Activated naive CD4-positive, alpha-beta T cell treated with anti-CD3 and anti-CD28 coated beads for 36 hours (primary cell): ENCODE data around the gene KPNA2. TPM values are rescaled to one million over a fixed set of nuclear protein-coding genes. Genes with fewer than 3 reads are reported as not detected.
"Not testable (repeated sequence)": the region's sequence is repeated elsewhere in the genome, so short reads cannot be mapped to it uniquely, and the experiment has no call there.

Source experiments
- CTCF ChIA-PET: fragments of 350-600 bp; sonication (Branson Sonifier 250); formaldehyde crosslinking; loops from one replicate; lab custom pipeline; 2021; ENCODE audit warnings: antibody characterized with exemption; lab: Charles Lee
- DNase-seq: peaks from one replicate; pipeline ENCODE4 v3.0.0-alpha.2; 2020
- H3K27ac Mint-ChIP-seq: one replicate; pipeline ENCODE4 v1.8.0; 2021; ENCODE audit warnings: mild to moderate bottlenecking, mixed read lengths
- H3K27me3 Mint-ChIP-seq: one replicate; pipeline ENCODE4 v1.8.0; 2021; ENCODE audit warnings: low read depth, mixed read lengths
- H3K36me3 Mint-ChIP-seq: one replicate; pipeline ENCODE4 v1.8.0; 2021; ENCODE audit warnings: low read depth, mixed read lengths
- H3K4me1 Mint-ChIP-seq: one replicate; pipeline ENCODE4 v1.8.0; 2021; ENCODE audit warnings: low read depth, mixed read lengths
- H3K4me3 Mint-ChIP-seq: one replicate; pipeline ENCODE4 v1.8.0; 2021; ENCODE audit warnings: mild to moderate bottlenecking, moderate library complexity, mixed read lengths
- H3K9me3 Mint-ChIP-seq: one replicate; pipeline ENCODE4 v1.8.0; 2021; ENCODE audit warnings: mixed read lengths
- intact Hi-C: fragments of 100-400 bp; cut with micrococcal nuclease; formaldehyde crosslinking; loops from one replicate; pipeline ENCODE4 v1.15.1; 2023
- total RNA-seq, 2 experiments: library from RNA; stranded (reverse); gene quantifications; one replicate each; pipeline ENCODE4 v1.2.3, GENCODE V29; 2021

Gene KPNA2
- total RNA-seq: 100 to 1,000 TPM; 186 to 203 TPM

- peak; percentile 94 for DNase-seq
- intact Hi-C loops: loop anchor here (1.0 to 5.0 kb wide), 10 partner anchors 15 to 477 kb away; partner anchors contain the start of genes AMZ2, BPTF, NOL11 and PRKAR1A
- CTCF ChIA-PET: interaction anchor here (0.6 to 2.0 kb wide), 3 partner anchors 16 to 22 kb away, joined by 4 to 8 read pairs (median 6); no protein-coding TSS in a partner anchor
- Mint-ChIP-seq H3K27me3 (no peaks in the 10 kb centered on the region), H3K4me1 (peaks cover 19% of the 10 kb centered on the region), H3K4me3 (peak within 1 kb of the TSS; percentile 94), H3K27ac (peak within 1 kb of the TSS; percentile 96), H3K9me3 (no peaks in the 10 kb centered on the region), H3K36me3 (peaks cover 30% of the 10 kb centered on the region)
These were observed at the start of gene KPNA2 for GRCh38 chr17:68035523-68036303. KPNA2 (plus strand) TSS chr17:68035735; CDS start chr17:68037133, 1,398 bp downstream.

- H3K36me3 Mint-ChIP-seq: no peaks in the 10 kb centered on the region
- CTCF ChIA-PET: no interaction called here
- peaks cover 20% of the 10 kb centered on the region for H3K4me1 Mint-ChIP-seq
- intact Hi-C loops: loop anchor here (10.0 kb wide), 2 partner anchors 166 to 616 kb away; partner anchors contain the start of genes BPTF and PITPNC1
- H3K27me3 Mint-ChIP-seq: peaks cover 8% of the 10 kb centered on the region
- no peak for DNase-seq
- H3K4me3 Mint-ChIP-seq: no peak overlapping the region
- no peaks in the 10 kb centered on the region for H3K9me3 Mint-ChIP-seq
- no peak overlapping the region for H3K27ac Mint-ChIP-seq
These were observed 44.6 kb upstream of the KPNA2 start for GRCh38 chr17:67990909-67991308.

- CTCF ChIA-PET: no interaction called here
- H3K36me3 Mint-ChIP-seq: no peaks in the 10 kb centered on the region
- peaks cover 15% of the 10 kb centered on the region for H3K27me3 Mint-ChIP-seq
These were observed 42.9 kb upstream of the KPNA2 start for GRCh38 chr17:67992548-67993152.

GRCh38 chr17:67993153-67993997 lies 42.2 kb upstream of the KPNA2 start:
- CTCF ChIA-PET: interaction anchor here (1.6 kb wide), 1 partner anchor 29 kb away, joined by 3 read pairs; no protein-coding TSS in a partner anchor
- no peaks in the 10 kb centered on the region for H3K36me3 Mint-ChIP-seq
- no peaks in the 10 kb centered on the region for H3K9me3 Mint-ChIP-seq
- DNase-seq: peak; percentile 72
- intact Hi-C loops: loop anchor here (1.0 to 10.0 kb wide), 3 partner anchors 27 to 619 kb away; partner anchors contain the start of genes BPTF and PITPNC1
- H3K27ac Mint-ChIP-seq: peak overlapping the region; percentile 78
- peaks cover 29% of the 10 kb centered on the region for H3K4me1 Mint-ChIP-seq
- H3K27me3 Mint-ChIP-seq: peaks cover 16% of the 10 kb centered on the region
- H3K4me3 Mint-ChIP-seq: peak overlapping the region; percentile 83

More at GRCh38 chr17:67992548-67993152, 42.9 kb upstream of the KPNA2 start:
- Mint-ChIP-seq H3K4me3 (peak overlapping the region; percentile 83), H3K9me3 (no peaks in the 10 kb centered on the region), H3K4me1 (peaks cover 28% of the 10 kb centered on the region), H3K27ac (peak overlapping the region; percentile 71)
- intact Hi-C loops: loop anchor here (1.0 to 10.0 kb wide), 3 partner anchors 28 to 618 kb away; partner anchors contain the start of genes BPTF and PITPNC1
- no peak for DNase-seq

GRCh38 chr17:67993998-67994361 lies 41.6 kb upstream of the KPNA2 start:
- intact Hi-C loops: loop anchor here (1.0 to 10.0 kb wide), 5 partner anchors 26 to 1333 kb away; partner anchors contain the start of genes ABCA5, BPTF, KPNA2 and PITPNC1
- peaks cover 17% of the 10 kb centered on the region for H3K27me3 Mint-ChIP-seq
- H3K27ac Mint-ChIP-seq: peak overlapping the region; percentile 78
- no peaks in the 10 kb centered on the region for H3K36me3 Mint-ChIP-seq
- no peak for DNase-seq
- CTCF ChIA-PET: interaction anchor here (1.4 to 1.6 kb wide), 2 partner anchors 26 to 29 kb away, joined by 3 to 5 read pairs; no protein-coding TSS in a partner anchor
- H3K4me1 Mint-ChIP-seq: peaks cover 30% of the 10 kb centered on the region
- H3K9me3 Mint-ChIP-seq: no peaks in the 10 kb centered on the region
- peak overlapping the region; percentile 78 for H3K4me3 Mint-ChIP-seq

- no peak overlapping the region for H3K27ac Mint-ChIP-seq
These were observed 40.5 kb upstream of the KPNA2 start for GRCh38 chr17:67994817-67995569.

GRCh38 chr17:67995570-67996263 lies 39.8 kb upstream of the KPNA2 start:
- CTCF ChIA-PET: interaction anchor here (1.0 to 1.4 kb wide), 5 partner anchors 13 to 24 kb away, joined by 3 to 5 read pairs (median 4); no protein-coding TSS in a partner anchor
- Mint-ChIP-seq H3K36me3 (no peaks in the 10 kb centered on the region), H3K4me1 (peaks cover 30% of the 10 kb centered on the region), H3K4me3 (peak overlapping the region; percentile 78), H3K27me3 (peaks cover 17% of the 10 kb centered on the region), H3K27ac (no peak overlapping the region), H3K9me3 (no peaks in the 10 kb centered on the region)
- intact Hi-C loops: loop anchor here (2.0 to 10.0 kb wide), 3 partner anchors 171 to 1331 kb away; partner anchors contain the start of genes ABCA5, BPTF and PITPNC1
- peak; percentile 26 for DNase-seq

More at GRCh38 chr17:67994817-67995569, 40.5 kb upstream of the KPNA2 start:
- DNase-seq: no peak
- Mint-ChIP-seq H3K27me3 (peaks cover 17% of the 10 kb centered on the region), H3K9me3 (no peaks in the 10 kb centered on the region), H3K4me3 (peak overlapping the region; percentile 78), H3K36me3 (no peaks in the 10 kb centered on the region), H3K4me1 (peaks cover 30% of the 10 kb centered on the region)
- CTCF ChIA-PET: interaction anchor here (0.5 to 1.6 kb wide), 5 partner anchors 17 to 254 kb away, joined by 3 to 5 read pairs (median 5); no protein-coding TSS in a partner anchor
- intact Hi-C loops: loop anchor here (1.0 to 10.0 kb wide), 4 partner anchors 40 to 1332 kb away; partner anchors contain the start of genes ABCA5, BPTF, KPNA2 and PITPNC1

GRCh38 chr17:67996301-67997171 lies 39.0 kb upstream of the KPNA2 start, which contains the start of gene C17orf58:
C17orf58 (minus strand) TSS chr17:67996469; CDS start chr17:67996198, 271 bp downstream.
- Mint-ChIP-seq H3K4me1 (peaks cover 30% of the 10 kb centered on the region), H3K4me3 (peak within 1 kb of the TSS; percentile 78), H3K27me3 (peaks cover 17% of the 10 kb centered on the region)
- CTCF ChIA-PET: interaction anchor here (0.7 to 1.3 kb wide), 4 partner anchors 12 to 331 kb away, joined by 3 to 4 read pairs (median 4); no protein-coding TSS in a partner anchor
- not testable (repeated sequence) for H3K27ac Mint-ChIP-seq, H3K36me3 Mint-ChIP-seq, H3K9me3 Mint-ChIP-seq
- peak; percentile 40 for DNase-seq
- intact Hi-C loops: loop anchor here (10.0 kb wide), 2 partner anchors 172 to 622 kb away; partner anchors contain the start of genes BPTF and PITPNC1

GRCh38 chr17:67998466-67998865 lies 37.1 kb upstream of the KPNA2 start:
- Mint-ChIP-seq H3K27me3 (peaks cover 17% of the 10 kb centered on the region), H3K4me1 (peaks cover 25% of the 10 kb centered on the region), H3K9me3 (no peaks in the 10 kb centered on the region), H3K27ac (no peak overlapping the region), H3K4me3 (no peak overlapping the region), H3K36me3 (no peaks in the 10 kb centered on the region)
- intact Hi-C loops: loop anchor here (10.0 kb wide), 2 partner anchors 174 to 624 kb away; partner anchors contain the start of genes BPTF and PITPNC1
- CTCF ChIA-PET: no interaction called here
- DNase-seq: no peak
